DOHH2 (cell line): ENCODE data around the gene VAC14.
A peak's percentile ranks its signal among the peaks of the same experiment; 100 is the strongest.

Experiments
- H3F3A ChIP-seq: fragments of 200-600 bp; sonication (generic), shearing (Covaris generic); 2 replicates; pipeline ENCODE4 v1.6.0; 2016; ENCODE audit warnings: antibody characterized with exemption, mild to moderate bottlenecking; ENCODE audit not compliant: control insufficient read depth, insufficient read depth
- H3K27ac ChIP-seq: fragments of 200-600 bp; sonication (generic); 2 replicates; pipeline ENCODE4 v1.5.1; 2014; ENCODE audit warnings: low read depth, mild to moderate bottlenecking, low read length, moderate library complexity
- H3K27me3 ChIP-seq: fragments of 200-600 bp; sonication (generic); 2 replicates; pipeline ENCODE4 v1.6.1; 2014; ENCODE audit warnings: mild to moderate bottlenecking, low read length, mixed read lengths; ENCODE audit not compliant: control insufficient read depth
- H3K36me3 ChIP-seq: fragments of 200-600 bp; sonication (generic); 2 replicates; pipeline ENCODE4 v1.6.1; 2014; ENCODE audit warnings: mild to moderate bottlenecking, low read length, moderate library complexity, mixed read lengths; ENCODE audit not compliant: control insufficient read depth
- H3K4me1 ChIP-seq: fragments of 200-600 bp; sonication (generic); 2 replicates; pipeline ENCODE4 v1.6.1; 2014; ENCODE audit warnings: mild to moderate bottlenecking, low read length, mixed read lengths; ENCODE audit not compliant: control insufficient read depth
- H3K4me2 ChIP-seq: fragments of 200-600 bp; sonication (generic); 2 replicates; pipeline ENCODE4 v1.6.0; 2014; ENCODE audit warnings: mild to moderate bottlenecking, low read length, moderate library complexity
- H3K4me3 ChIP-seq: fragments of 200-600 bp; sonication (generic); 2 replicates; pipeline ENCODE4 v1.5.1; 2014; ENCODE audit warnings: mild to moderate bottlenecking, low read length, mixed read lengths
- H3K79me2 ChIP-seq: fragments of 200-600 bp; sonication (generic); 2 replicates; pipeline ENCODE4 v1.6.1; 2014; ENCODE audit warnings: mild to moderate bottlenecking, low read length, mixed read lengths; ENCODE audit not compliant: control insufficient read depth
- H3K9me2 ChIP-seq: fragments of 200-600 bp; sonication (generic); replicated peaks from 2 replicates; pipeline ENCODE4 v1.6.1; 2014; ENCODE audit warnings: mild to moderate bottlenecking, low read length, mixed read lengths; ENCODE audit not compliant: control insufficient read depth
- H3K9me3 ChIP-seq: fragments of 200-600 bp; sonication (generic); 2 replicates; pipeline ENCODE4 v1.6.1; 2014; ENCODE audit warnings: antibody characterized with exemption, low read length, mixed read lengths; ENCODE audit not compliant: control insufficient read depth, insufficient read depth
- H4K20me1 ChIP-seq: fragments of 200-600 bp; sonication (generic); 2 replicates; pipeline ENCODE4 v1.6.0; 2014; ENCODE audit warnings: low read depth, mild to moderate bottlenecking, antibody characterized with exemption, low read length, moderate library complexity; ENCODE audit not compliant: control insufficient read depth, insufficient read depth
- CTCF ChIP-seq: fragments of 200-600 bp; sonication (generic); IDR thresholded peaks from one replicate; pipeline ENCODE4 v1.5.1; 2014; ENCODE audit warnings: antibody characterized with exemption, mild to moderate bottlenecking, low read depth, low read length; ENCODE audit not compliant: poor library complexity, severe bottlenecking
- EZH2phosphoT487 ChIP-seq: fragments of 200-600 bp; sonication (generic); IDR thresholded peaks from 2 replicates; pipeline ENCODE4 v1.6.1; 2017; ENCODE audit warnings: borderline replicate concordance, mild to moderate bottlenecking, antibody characterized with exemption, low read length, moderate library complexity, mixed read lengths

VAC14 gene

GRCh38 chr16:70685938-70686375, 115.0 kb downstream of the VAC14 start, which contains the start of gene MTSS2:
Gene MTSS2, minus strand, starts transcription at chr16:70686053. Its CDS starts 262 bp downstream, at chr16:70685791.
- H3K36me3 ChIP-seq = no peaks in the 10 kb centered on the region
- H3K9me3 ChIP-seq = no peaks in the 10 kb centered on the region
- no peaks in the 10 kb centered on the region for H3F3A ChIP-seq
- H3K27ac ChIP-seq = no peak within 1 kb of the TSS
- 0 out of 2 replicates have a peak within 1 kb of the TSS, but pooled peaks have one; percentile 16 for H3K4me2 ChIP-seq
- H3K9me2 ChIP-seq = no peaks in the 10 kb centered on the region
- H4K20me1 ChIP-seq = no peaks in the 10 kb centered on the region
- no peak within 1 kb of the TSS for H3K4me3 ChIP-seq
- TF ChIP-seq EZH2phosphoT487 = no peak
- no peak for TF ChIP-seq CTCF
- H3K4me1 ChIP-seq = no peaks in the 10 kb centered on the region
- H3K27me3 ChIP-seq = no peaks in the 10 kb centered on the region
- no peaks in the 10 kb centered on the region for H3K79me2 ChIP-seq

- Histone ChIP-seq H3K79me2 (no peaks in the 10 kb centered on the region), H4K20me1 (no peaks in the 10 kb centered on the region), H3K9me2 (no peaks in the 10 kb centered on the region), H3K36me3 (no peaks in the 10 kb centered on the region), H3K4me1 (no peaks in the 10 kb centered on the region), H3K9me3 (no peaks in the 10 kb centered on the region), H3K4me2 (0 out of 2 replicates have a peak overlapping the region, but pooled peaks have one; percentile 16), H3K27me3 (no peaks in the 10 kb centered on the region), H3K27ac (no peak overlapping the region), H3F3A (no peaks in the 10 kb centered on the region), H3K4me3 (no peak overlapping the region)
- TF ChIP-seq EZH2phosphoT487 (no peak), CTCF (no peak)
Measured at GRCh38 chr16:70685061-70685937, 115.7 kb downstream of the VAC14 start.

GRCh38 chr16:70684146-70685060, 116.6 kb downstream of the VAC14 start:
- no peaks in the 10 kb centered on the region for H3K4me1 ChIP-seq
- H3K79me2 ChIP-seq = no peaks in the 10 kb centered on the region
- H3K9me2 ChIP-seq = no peaks in the 10 kb centered on the region
- no peaks in the 10 kb centered on the region for H4K20me1 ChIP-seq
- no peaks in the 10 kb centered on the region for H3K27me3 ChIP-seq
- TF ChIP-seq EZH2phosphoT487 (no peak), CTCF (no peak)
- no peaks in the 10 kb centered on the region for H3K9me3 ChIP-seq
- H3K36me3 ChIP-seq = no peaks in the 10 kb centered on the region
- no peak overlapping the region for H3K27ac ChIP-seq
- no peak overlapping the region for H3K4me3 ChIP-seq
- no peaks in the 10 kb centered on the region for H3F3A ChIP-seq
- H3K4me2 ChIP-seq = no peak overlapping the region
